ENCODE measurements around the gene ITPR1.

DNA sequence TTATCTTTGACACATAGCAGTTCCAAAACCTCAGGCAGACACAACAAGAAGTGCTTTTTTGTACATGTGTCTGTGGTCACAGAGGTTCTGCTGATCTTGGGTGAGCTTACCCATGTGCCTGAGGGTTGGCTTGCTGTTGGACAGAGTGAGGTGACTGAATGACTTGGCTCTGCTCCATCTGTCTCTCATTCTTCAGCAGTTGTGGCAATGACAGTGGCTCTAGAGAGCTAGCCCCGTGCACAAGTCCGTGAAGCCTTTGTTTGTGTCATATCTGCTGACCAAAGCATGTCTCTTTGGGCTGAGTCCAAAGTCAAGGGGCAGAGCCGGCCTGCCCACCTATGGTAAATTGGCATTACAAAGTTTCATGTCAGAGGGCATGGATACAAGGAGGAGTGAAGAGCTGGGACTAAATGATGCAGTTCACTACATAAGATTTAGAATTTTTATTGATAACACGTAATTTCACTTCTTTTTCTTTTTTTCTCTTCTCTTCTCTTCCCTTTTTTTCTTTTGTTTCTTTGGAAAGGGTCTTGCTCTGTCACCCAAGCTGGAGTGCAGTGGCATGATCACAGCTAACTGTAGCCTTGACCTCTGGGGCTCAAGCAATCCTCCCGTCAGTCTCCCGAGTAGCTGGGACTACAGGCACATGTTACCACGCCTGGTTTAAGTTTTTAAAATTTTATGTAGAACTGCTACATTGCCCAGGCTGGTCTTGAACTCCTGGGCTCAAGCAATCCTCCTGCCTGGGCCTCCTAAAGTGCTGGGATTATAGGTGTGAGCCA, 77.9 kb downstream of the ITPR1 start:
- TF ChIP-seq, protein P1, sequence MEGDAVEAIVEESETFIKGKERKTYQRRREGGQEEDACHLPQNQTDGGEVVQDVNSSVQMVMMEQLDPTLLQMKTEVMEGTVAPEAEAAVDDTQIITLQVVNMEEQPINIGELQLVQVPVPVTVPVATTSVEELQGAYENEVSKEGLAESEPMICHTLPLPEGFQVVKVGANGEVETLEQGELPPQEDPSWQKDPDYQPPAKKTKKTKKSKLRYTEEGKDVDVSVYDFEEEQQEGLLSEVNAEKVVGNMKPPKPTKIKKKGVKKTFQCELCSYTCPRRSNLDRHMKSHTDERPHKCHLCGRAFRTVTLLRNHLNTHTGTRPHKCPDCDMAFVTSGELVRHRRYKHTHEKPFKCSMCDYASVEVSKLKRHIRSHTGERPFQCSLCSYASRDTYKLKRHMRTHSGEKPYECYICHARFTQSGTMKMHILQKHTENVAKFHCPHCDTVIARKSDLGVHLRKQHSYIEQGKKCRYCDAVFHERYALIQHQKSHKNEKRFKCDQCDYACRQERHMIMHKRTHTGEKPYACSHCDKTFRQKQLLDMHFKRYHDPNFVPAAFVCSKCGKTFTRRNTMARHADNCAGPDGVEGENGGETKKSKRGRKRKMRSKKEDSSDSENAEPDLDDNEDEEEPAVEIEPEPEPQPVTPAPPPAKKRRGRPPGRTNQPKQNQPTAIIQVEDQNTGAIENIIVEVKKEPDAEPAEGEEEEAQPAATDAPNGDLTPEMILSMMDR (IDR thresholded peaks at IDR 0.05; ENCODE audit: low read depth, low read length): no peak
- TF ChIP-seq POLR2A (IDR thresholded peaks at IDR 0.05; ENCODE audit: extremely low read depth, insufficient read length): no peak
- TF ChIP-seq, protein P2, sequence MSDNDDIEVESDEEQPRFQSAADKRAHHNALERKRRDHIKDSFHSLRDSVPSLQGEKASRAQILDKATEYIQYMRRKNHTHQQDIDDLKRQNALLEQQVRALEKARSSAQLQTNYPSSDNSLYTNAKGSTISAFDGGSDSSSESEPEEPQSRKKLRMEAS (IDR thresholded peaks at IDR 0.05; ENCODE audit: low read depth, low read length): no peak
- no peak for TF ChIP-seq MYC (IDR thresholded peaks at IDR 0.05; ENCODE audit: low read depth, low read length)

Measured in NB4 (cell line).